Activated gamma-delta T cell (primary cell): Measurements from ENCODE around the gene RAD51.
"Not testable (repeated sequence)": the region's sequence is repeated elsewhere in the genome, so short reads cannot be mapped to it uniquely, and the experiment has no call there.

Source experiments
- DNase-seq: peaks from one replicate; lab custom pipeline; 2025; lab: John Stamatoyannopoulos, UW
- total RNA-seq, 2 donors: gene quantifications; one replicate each; lab custom pipeline; 2026; lab: John Stamatoyannopoulos, UW

RAD51 gene
- 2.0 to 2.4 reads per million in 2 donors for total RNA-seq

DNA sequence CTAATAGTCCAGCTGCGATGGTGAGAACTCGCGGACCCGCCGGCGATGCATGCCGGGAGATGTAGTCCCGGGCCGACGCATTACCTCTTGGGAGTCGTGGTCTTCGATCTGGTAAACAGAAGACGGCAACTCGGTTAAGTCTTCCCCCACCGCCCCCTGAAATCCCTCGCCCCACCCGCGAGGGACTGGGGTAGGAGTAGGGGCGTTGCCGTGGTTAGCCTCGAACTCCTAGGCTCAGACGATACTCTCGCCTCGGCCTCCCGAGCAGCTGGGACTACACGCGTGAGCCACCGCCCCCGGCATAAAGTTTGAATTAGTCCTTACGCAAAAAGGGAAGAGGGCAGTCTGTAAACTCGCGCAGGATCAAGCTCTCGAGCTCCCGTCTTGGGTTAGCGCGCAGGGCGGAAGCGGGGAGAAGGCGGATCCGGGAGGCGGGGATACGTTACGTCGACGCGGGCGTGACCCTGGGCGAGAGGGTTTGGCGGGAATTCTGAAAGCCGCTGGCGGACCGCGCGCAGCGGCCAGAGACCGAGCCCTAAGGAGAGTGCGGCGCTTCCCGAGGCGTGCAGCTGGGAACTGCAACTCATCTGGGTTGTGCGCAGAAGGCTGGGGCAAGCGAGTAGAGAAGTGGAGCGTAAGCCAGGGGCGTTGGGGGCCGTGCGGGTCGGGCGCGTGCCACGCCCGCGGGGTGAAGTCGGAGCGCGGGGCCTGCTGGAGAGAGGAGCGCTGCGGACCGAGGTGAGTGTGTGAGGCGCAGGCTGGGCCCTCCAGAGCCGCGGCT, at the start of gene RAD51:
TSS of gene RAD51 (plus strand) at position 487 of the 781 bp plus-strand sequence. CDS start 3,585 bp downstream, outside the sequence.
- DNase-seq: peak; percentile 78

DNA sequence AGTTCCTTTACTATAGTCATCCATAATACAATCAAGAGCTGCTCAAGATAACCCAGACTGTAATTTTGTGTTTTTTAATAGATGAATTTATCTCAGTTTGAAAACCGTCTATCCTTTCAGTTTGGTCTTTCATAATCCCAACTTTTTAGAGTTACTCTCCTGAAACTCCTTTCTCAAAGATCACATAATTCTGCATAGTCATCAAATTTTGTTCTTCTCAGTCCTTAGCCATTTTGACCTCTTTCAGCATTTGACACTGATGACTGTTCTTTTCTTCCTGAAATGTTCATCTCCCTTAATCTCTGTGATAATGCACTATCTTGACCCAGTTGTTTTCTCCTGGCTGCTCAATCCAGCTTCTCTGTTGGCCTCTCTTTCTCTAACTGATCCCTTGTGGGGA, 47.5 kb upstream of the RAD51 start:
- no peak for DNase-seq

DNA sequence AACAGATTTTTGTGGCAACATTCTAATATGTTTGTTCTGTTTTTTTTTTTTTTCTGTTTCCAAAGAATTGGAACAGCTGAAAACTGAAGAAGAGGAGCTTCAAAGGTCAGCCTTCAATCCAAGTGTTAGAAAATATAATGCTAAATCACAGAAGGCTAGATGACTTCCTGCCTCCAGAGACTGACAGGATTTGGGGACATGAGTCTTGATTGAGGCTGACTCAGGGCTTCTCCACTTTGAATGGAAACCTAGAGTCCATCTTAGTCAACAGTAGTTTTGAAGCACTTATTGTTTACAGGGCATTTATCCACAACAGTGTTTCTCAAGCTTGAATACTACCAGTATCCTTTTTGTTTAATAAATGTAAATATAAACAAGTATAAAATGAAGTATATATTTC, 44.5 kb upstream of the RAD51 start:
- no peak for DNase-seq

GRCh38 chr15:40660686-40661085, 34.3 kb upstream of the RAD51 start:
- no peak for DNase-seq

DNA sequence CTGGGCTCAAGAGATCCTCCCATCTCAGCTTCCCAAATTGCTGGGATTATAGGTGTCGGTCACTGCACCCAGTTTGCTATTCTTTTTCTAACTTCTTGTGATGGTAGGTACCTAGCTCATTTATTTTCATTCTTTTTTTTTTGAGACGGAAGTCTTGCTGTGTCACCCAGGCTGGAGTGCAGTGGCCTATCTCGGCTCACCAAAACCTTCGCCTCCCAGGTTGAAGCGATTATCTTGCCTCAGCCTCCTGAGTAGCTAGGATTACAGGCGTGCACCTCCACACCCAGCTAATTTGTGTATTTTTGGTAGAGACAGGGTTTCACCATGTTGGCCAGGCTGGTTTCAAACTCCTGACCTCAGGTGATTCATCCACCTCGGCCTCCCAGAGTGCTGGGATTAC, 30.1 kb upstream of the RAD51 start:
- no peak for DNase-seq

GRCh38 chr15:40676290-40676689, 18.7 kb upstream of the RAD51 start:
- DNase-seq: not testable (repeated sequence)

DNA sequence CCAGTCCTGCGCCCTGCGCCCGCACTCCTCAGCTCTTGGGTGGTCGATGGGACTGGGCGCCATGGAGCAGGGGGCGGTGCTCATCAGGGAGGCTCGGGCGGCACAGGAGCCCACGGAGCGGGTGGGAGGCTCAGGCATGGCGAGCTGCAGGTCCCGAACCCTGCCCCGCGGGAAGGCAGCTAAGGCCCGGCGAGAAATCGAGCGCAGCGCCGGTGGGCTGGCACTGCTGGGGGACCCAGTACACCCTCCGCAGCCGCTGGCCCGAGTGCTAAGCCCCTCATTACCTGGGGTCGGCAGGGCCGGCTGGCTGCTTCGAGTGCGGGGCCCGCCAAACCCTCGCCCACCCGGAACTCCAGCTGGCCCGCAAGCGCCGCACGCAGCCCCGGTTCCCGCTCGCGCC, 18.1 kb upstream of the RAD51 start:
- not testable (repeated sequence) for DNase-seq

- DNase-seq: no peak
Observed at GRCh38 chr15:40680151-40680550, 14.8 kb upstream of the RAD51 start.

GRCh38 chr15:40680959-40681358, 14.0 kb upstream of the RAD51 start:
- DNase-seq: not testable (repeated sequence)

- no peak for DNase-seq
Observed at GRCh38 chr15:40684381-40684780, 10.6 kb upstream of the RAD51 start.

DNA sequence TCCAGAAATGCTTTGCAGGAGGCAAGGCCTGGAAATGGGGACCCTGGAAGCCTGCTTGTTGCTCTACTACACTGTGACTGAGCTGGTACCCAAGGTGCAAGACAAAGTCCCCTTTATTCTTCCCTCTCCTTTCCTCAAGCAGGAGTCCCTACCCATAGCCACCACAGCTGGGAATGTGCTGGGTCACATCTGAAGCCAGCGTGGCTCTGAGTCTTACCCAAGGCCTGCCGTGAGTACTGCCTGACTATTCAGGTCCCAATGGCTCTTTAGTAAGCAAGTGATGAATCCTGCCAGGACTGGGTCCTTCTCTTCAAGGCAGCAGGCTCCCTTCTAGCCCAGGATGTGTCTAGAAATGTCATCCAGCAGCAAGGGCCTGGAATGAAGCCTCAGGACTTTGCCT, 9.6 kb upstream of the RAD51 start:
- no peak for DNase-seq

- no peak for DNase-seq
Observed at GRCh38 chr15:40688932-40689799, 5.8 kb upstream of the RAD51 start.

DNA sequence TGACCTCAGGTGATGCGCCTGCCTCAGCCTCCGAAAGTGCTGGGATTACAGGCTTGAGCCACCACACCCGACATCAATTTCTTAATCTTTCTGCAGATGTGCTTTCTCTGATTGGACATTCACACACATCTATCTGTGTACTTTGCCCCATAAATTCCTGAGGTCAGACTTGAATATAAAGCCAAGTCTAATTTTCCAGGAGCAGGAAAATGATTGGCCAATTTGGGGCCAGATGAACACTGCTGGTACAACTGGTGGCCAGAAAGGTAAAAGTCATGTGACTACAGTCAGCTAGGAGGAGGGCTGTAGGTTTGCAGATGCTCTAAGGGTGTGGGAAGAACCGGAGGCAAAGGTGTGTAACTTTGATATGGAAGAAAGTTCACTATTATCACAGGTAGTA, 3.2 kb upstream of the RAD51 start:
- no peak for DNase-seq

GRCh38 chr15:40693904-40694687, 878 bp upstream of the RAD51 start:
- DNase-seq: no peak

GRCh38 chr15:40695469-40695890, 506 bp downstream of the RAD51 start:
- no peak for DNase-seq

GRCh38 chr15:40696228-40696627, 1.3 kb downstream of the RAD51 start:
- DNase-seq: no peak

- no peak for DNase-seq
Observed at GRCh38 chr15:40697916-40698315, 2.9 kb downstream of the RAD51 start.

GRCh38 chr15:40702077-40702476, 7.1 kb downstream of the RAD51 start:
- DNase-seq: no peak

DNA sequence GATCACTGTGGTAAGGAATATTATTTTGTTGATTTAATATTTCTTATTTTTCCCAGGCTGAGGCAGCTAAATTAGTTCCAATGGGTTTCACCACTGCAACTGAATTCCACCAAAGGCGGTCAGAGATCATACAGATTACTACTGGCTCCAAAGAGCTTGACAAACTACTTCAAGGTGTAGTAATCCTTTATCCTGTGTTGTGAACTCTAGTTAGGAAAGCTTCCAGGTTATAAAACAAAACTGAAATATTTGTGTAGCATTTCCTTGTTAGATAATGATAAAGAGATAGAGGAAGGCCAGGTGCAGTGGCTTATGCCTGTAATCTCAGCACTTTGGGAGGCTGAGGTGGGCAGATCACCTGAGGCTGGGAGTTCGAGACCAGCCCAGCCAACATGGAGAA, 11.1 kb downstream of the RAD51 start:
- DNase-seq: no peak

- DNase-seq: no peak
Observed at GRCh38 chr15:40714144-40714543, 19.2 kb downstream of the RAD51 start.

GRCh38 chr15:40716165-40716564, 21.2 kb downstream of the RAD51 start:
- no peak for DNase-seq

DNA sequence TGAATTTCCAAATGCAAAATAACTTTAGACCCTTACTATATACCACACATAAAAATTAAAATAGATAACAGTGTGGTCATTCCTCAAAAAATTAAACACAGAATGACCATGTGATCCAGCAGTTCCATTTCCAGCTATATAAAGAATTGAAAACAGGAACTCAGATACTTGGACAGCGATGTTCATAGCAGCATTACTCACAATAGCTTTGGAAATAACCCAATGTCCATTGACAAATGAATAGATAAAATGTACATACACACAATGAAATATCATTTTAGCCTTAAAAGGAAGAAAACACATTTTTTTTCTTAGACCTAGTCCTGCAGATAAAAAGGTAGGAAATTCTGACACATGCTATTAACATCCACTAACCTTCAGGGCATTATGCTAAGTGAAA, 26.7 kb downstream of the RAD51 start:
- DNase-seq: no peak
